NCI-H2107 treated with DMSO at 0.1 percent for 48 hours (cell line): Measurements from ENCODE around the gene PROSER2.
"Not testable (repeated sequence)": the region's sequence is repeated elsewhere in the genome, so short reads cannot be mapped to it uniquely, and the experiment has no call there.

Experiments used
- DNase-seq: peaks from one replicate; lab custom pipeline; 2025; ENCODE audit not compliant: unreplicated experiment; lab: John Stamatoyannopoulos, UW

The PROSER2 gene

GRCh38 chr10:11835061-11835460 is 11.9 kb downstream of the PROSER2 start:
- DNase-seq, result no peak

- no peak for DNase-seq
Observed at GRCh38 chr10:11835704-11836103, 12.5 kb downstream of the PROSER2 start.

- no peak for DNase-seq
Observed at GRCh38 chr10:11837372-11838161, 14.4 kb downstream of the PROSER2 start.

- no peak for DNase-seq
Observed at GRCh38 chr10:11838298-11838852, 15.2 kb downstream of the PROSER2 start.

- DNase-seq, result no peak
Observed at GRCh38 chr10:11841375-11841774, 18.2 kb downstream of the PROSER2 start.

- no peak for DNase-seq
Observed at GRCh38 chr10:11842411-11842810, 19.3 kb downstream of the PROSER2 start.

- no peak for DNase-seq
Observed at GRCh38 chr10:11845113-11845512, 22.0 kb downstream of the PROSER2 start.

- no peak for DNase-seq
Observed at GRCh38 chr10:11846542-11846941, 23.4 kb downstream of the PROSER2 start.

- DNase-seq, result no peak
Observed at GRCh38 chr10:11849277-11849676, 26.1 kb downstream of the PROSER2 start.

GRCh38 chr10:11849911-11850310 is 26.8 kb downstream of the PROSER2 start:
- no peak for DNase-seq

- no peak for DNase-seq
Observed at GRCh38 chr10:11851910-11852309, 28.8 kb downstream of the PROSER2 start.

- not testable (repeated sequence) for DNase-seq
Observed at GRCh38 chr10:11852637-11853036, 29.5 kb downstream of the PROSER2 start.

- no peak for DNase-seq
Observed at GRCh38 chr10:11853468-11853867, 30.3 kb downstream of the PROSER2 start.

GRCh38 chr10:11854301-11854700 is 31.1 kb downstream of the PROSER2 start:
- no peak for DNase-seq

GRCh38 chr10:11856089-11856488 is 32.9 kb downstream of the PROSER2 start:
- no peak for DNase-seq

GRCh38 chr10:11856678-11857077 is 33.5 kb downstream of the PROSER2 start:
- no peak for DNase-seq

- DNase-seq, result no peak
Observed at GRCh38 chr10:11858093-11858492, 34.9 kb downstream of the PROSER2 start.

GRCh38 chr10:11861341-11861740 is 38.2 kb downstream of the PROSER2 start:
- no peak for DNase-seq

- DNase-seq, result no peak
Observed at GRCh38 chr10:11861811-11862428, 38.8 kb downstream of the PROSER2 start.

- peak; percentile 59 for DNase-seq
Observed at GRCh38 chr10:11863353-11864109, 40.4 kb downstream of the PROSER2 start.

- DNase-seq, result no peak
Observed at GRCh38 chr10:11864727-11865126, 41.6 kb downstream of the PROSER2 start.

- DNase-seq, result no peak
Observed at GRCh38 chr10:11865561-11865960, 42.4 kb downstream of the PROSER2 start.
